ENCODE data around the gene DZANK1.
"Not testable (repeated sequence)": the region's sequence is repeated elsewhere in the genome, so short reads cannot be mapped to it uniquely, and the experiment has no call there.

DZANK1 gene

GRCh38 chr20:18360635-18361034, 106.2 kb downstream of the DZANK1 start:
- Histone ChIP-seq H3K27ac (ENCODE audit: low read depth, low read length) (no peak overlapping the region), H3K27me3 (ENCODE audit: control insufficient read depth in 1 of 2, insufficient read depth in 2 of 2, low read length in 2 of 2) (no peaks in the 10 kb centered on the region)

DNA sequence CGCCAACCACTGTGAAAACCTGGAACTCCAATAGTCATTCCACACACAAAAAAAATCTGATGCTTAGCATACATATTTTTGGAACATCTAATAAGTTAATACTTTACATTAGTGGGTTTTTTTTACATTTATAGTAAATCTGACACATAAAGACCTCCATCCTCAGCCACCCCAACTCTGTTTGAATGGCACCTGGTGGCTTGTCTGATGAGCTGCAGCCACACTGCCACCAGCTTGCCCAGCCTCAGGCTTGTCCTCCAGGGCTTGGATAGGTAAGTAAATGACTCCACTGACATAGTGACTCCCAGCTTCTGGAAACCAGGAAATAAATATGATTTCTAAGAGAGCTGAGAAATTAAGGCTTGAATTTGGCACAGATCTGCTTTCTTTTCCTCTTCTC, 107.0 kb downstream of the DZANK1 start:
- Histone ChIP-seq H3K36me3 (ENCODE audit: control insufficient read depth in 1 of 2, insufficient read depth in 2 of 2, low read length in 2 of 2) (no peaks in the 10 kb centered on the region), H3K4me3 (ENCODE audit: low read depth in 1 of 2, low read length in 2 of 2) (no peak overlapping the region), H3K27me3 (ENCODE audit: control insufficient read depth in 1 of 2, insufficient read depth in 2 of 2, low read length in 2 of 2) (no peaks in the 10 kb centered on the region), H3K9ac (ENCODE audit: low read depth in 1 of 2, low read length in 2 of 2) (no peak overlapping the region), H3K9me3 (ENCODE audit: control insufficient read depth in 1 of 2, low read length in 2 of 2) (no peaks in the 10 kb centered on the region), H3K27ac (ENCODE audit: low read depth, low read length) (no peak overlapping the region), H3K4me1 (ENCODE audit: control insufficient read depth in 1 of 2, insufficient read depth in 2 of 2, low read length in 2 of 2) (no peaks in the 10 kb centered on the region)

More at GRCh38 chr20:18360635-18361034, 106.2 kb downstream of the DZANK1 start:
- Histone ChIP-seq H3K9me3 (ENCODE audit: control insufficient read depth in 1 of 2, low read length in 2 of 2) (no peaks in the 10 kb centered on the region), H3K9ac (ENCODE audit: low read depth in 1 of 2, low read length in 2 of 2) (no peak overlapping the region), H3K4me1 (ENCODE audit: control insufficient read depth in 1 of 2, insufficient read depth in 2 of 2, low read length in 2 of 2) (no peaks in the 10 kb centered on the region), H3K36me3 (ENCODE audit: control insufficient read depth in 1 of 2, insufficient read depth in 2 of 2, low read length in 2 of 2) (no peaks in the 10 kb centered on the region), H3K4me3 (ENCODE audit: low read depth in 1 of 2, low read length in 2 of 2) (no peak overlapping the region)

DNA sequence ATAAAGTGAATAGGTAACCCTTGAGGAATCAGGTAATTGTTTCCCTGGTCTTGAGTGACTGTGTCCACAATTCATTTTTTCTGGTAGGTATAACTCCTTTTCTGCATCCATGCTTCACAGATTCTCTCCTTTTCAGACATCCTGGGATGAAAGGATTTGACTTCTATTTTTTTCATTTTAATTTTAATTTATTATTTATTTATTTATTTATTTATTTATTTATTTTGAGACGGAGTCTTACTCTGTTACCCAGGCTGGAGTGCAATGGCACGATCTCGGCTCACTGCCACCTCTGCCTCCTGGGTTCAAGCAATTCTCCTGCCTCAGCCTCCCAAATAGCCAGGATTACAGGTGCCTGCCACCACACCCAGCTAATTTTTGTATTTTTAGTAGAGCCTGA, 117.1 kb downstream of the DZANK1 start:
- H3K9me3 ChIP-seq (ENCODE audit: control insufficient read depth in 1 of 2, low read length in 2 of 2); H3K36me3 ChIP-seq (ENCODE audit: control insufficient read depth in 1 of 2, insufficient read depth in 2 of 2, low read length in 2 of 2); H3K27me3 ChIP-seq (ENCODE audit: control insufficient read depth in 1 of 2, insufficient read depth in 2 of 2, low read length in 2 of 2); H3K9ac ChIP-seq (ENCODE audit: low read depth in 1 of 2, low read length in 2 of 2); H3K4me3 ChIP-seq (ENCODE audit: low read depth in 1 of 2, low read length in 2 of 2); H3K4me1 ChIP-seq (ENCODE audit: control insufficient read depth in 1 of 2, insufficient read depth in 2 of 2, low read length in 2 of 2); H3K27ac ChIP-seq (ENCODE audit: low read depth, low read length): not testable (repeated sequence)
